KMS-11 (cell line): Measurements from ENCODE around the gene PLD3.

Experiments
- H2AFZ ChIP-seq: fragments of 200-600 bp; sonication (generic); 2 replicates; pipeline ENCODE4 v1.6.1; 2016; ENCODE audit warnings: antibody characterized with exemption, mixed run types, low read depth
- H3K27ac ChIP-seq: fragments of 200-600 bp; sonication (generic); 2 replicates; pipeline ENCODE4 v1.6.1; 2016; ENCODE audit warnings: mild to moderate bottlenecking, mixed run types
- H3K27me3 ChIP-seq: fragments of 200-600 bp; sonication (generic); 2 replicates; pipeline ENCODE4 v1.6.1; 2017; ENCODE audit warnings: mild to moderate bottlenecking, low read depth, mixed run types, moderate library complexity; ENCODE audit not compliant: insufficient read depth
- H3K36me3 ChIP-seq: fragments of 200-600 bp; sonication (generic); 2 replicates; pipeline ENCODE4 v1.6.1; 2017; ENCODE audit warnings: mild to moderate bottlenecking, mixed run types; ENCODE audit not compliant: insufficient read depth
- H3K4me1 ChIP-seq: fragments of 200-600 bp; sonication (generic); 2 replicates; pipeline ENCODE4 v1.6.1; 2016; ENCODE audit warnings: mild to moderate bottlenecking, low read depth, mixed run types; ENCODE audit not compliant: poor library complexity, severe bottlenecking
- H3K4me2 ChIP-seq: fragments of 200-600 bp; sonication (generic); 2 replicates; pipeline ENCODE4 v1.7.0; 2016; ENCODE audit warnings: mild to moderate bottlenecking, mixed run types
- H3K4me3 ChIP-seq: fragments of 200-600 bp; sonication (generic); IDR thresholded peaks from 2 replicates; pipeline ENCODE4 v1.6.1; 2017; ENCODE audit warnings: low read depth, low read length, mixed read lengths; ENCODE audit not compliant: insufficient read depth
- H3K79me2 ChIP-seq: fragments of 200-600 bp; sonication (generic); 2 replicates; pipeline ENCODE4 v1.6.1; 2016; ENCODE audit warnings: low read depth, mixed run types; ENCODE audit not compliant: insufficient read depth
- H3K9ac ChIP-seq: fragments of 200-600 bp; sonication (generic); 2 replicates; pipeline ENCODE4 v1.6.1; 2016; ENCODE audit warnings: mild to moderate bottlenecking, mixed run types
- H4K20me1 ChIP-seq: fragments of 200-600 bp; sonication (generic); 2 replicates; pipeline ENCODE4 v1.6.1; 2016; ENCODE audit warnings: mild to moderate bottlenecking, mixed run types; ENCODE audit not compliant: insufficient read depth
- TF ChIP-seq, protein P1 (sequence below): fragments of 200-600 bp; sonication (generic); conservative IDR thresholded peaks from 2 replicates; pipeline ENCODE4 v1.6.1; 2017; ENCODE audit warnings: low read depth, mild to moderate bottlenecking, antibody characterized with exemption, low read length, moderate library complexity, mixed read lengths

Gene PLD3

DNA sequence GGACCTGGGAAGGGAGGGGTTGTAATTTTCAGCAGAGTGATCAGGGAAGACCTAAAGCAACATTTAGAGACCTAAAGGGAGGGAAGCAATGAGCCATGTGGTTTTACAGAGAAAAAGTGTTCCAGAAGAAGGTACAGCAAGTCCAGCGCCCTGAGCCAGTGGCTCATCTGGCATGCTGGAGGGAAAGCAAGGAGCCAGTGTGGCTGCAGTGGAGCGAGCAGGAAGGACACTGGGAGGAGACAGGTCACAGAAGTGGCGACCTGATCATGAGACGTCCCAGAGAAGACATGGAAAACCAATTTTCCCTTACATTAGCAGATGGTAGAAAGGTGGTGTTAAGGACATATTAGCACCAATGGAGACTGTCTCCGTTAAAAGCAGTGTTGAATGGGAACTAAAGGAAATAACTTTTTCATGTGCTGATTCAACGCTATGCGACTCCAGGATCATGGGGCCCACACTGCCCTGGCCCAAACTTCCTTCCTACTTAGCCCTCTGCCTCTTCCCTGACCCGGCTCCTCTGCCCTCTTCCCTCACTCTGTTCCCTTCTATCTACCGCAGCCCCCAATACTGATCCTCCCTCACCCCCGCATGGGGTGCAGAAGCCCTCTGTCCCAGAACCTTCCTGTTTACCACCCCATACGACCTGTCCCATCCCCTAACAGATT is 5.7 kb upstream of the PLD3 start:
- Histone ChIP-seq H2AFZ (no peak overlapping the region), H3K27ac (no peak overlapping the region), H3K4me3 (no peak overlapping the region), H3K79me2 (peaks cover 17% of the 10 kb centered on the region; the same call in 1 of the 2 replicates), H4K20me1 (no peaks in the 10 kb centered on the region), H3K4me1 (peaks cover 6% of the 10 kb centered on the region), H3K27me3 (no peaks in the 10 kb centered on the region), H3K4me2 (no peak overlapping the region), H3K9ac (no peak overlapping the region), H3K36me3 (no peaks in the 10 kb centered on the region)
- TF ChIP-seq, protein P1, sequence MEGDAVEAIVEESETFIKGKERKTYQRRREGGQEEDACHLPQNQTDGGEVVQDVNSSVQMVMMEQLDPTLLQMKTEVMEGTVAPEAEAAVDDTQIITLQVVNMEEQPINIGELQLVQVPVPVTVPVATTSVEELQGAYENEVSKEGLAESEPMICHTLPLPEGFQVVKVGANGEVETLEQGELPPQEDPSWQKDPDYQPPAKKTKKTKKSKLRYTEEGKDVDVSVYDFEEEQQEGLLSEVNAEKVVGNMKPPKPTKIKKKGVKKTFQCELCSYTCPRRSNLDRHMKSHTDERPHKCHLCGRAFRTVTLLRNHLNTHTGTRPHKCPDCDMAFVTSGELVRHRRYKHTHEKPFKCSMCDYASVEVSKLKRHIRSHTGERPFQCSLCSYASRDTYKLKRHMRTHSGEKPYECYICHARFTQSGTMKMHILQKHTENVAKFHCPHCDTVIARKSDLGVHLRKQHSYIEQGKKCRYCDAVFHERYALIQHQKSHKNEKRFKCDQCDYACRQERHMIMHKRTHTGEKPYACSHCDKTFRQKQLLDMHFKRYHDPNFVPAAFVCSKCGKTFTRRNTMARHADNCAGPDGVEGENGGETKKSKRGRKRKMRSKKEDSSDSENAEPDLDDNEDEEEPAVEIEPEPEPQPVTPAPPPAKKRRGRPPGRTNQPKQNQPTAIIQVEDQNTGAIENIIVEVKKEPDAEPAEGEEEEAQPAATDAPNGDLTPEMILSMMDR, result no peak

DNA sequence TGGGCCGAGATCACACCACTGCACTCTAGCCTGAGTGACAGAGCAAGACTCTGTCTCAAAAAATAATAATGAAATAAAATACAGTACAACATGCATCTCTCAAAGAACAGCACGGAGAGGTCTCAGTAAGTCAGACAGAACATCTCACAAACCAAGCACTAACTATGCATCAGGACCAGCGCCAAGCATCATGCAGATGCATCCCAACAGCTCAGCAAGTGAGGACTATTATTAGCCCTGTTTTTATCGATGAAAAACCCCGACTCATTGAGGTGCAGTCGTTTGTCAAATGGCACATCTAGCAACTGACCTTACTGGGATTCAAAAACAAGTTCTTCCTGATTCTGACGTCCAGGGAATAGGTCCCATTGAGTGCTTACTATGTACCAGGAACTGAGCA is 4.1 kb upstream of the PLD3 start:
- H4K20me1 ChIP-seq, result no peaks in the 10 kb centered on the region
- no peak overlapping the region for H3K4me2 ChIP-seq
- H2AFZ ChIP-seq, result no peak overlapping the region
- peaks cover 9% of the 10 kb centered on the region for H3K4me1 ChIP-seq
- peaks cover 19% of the 10 kb centered on the region; the same call in 1 of the 2 replicates for H3K79me2 ChIP-seq
- H3K36me3 ChIP-seq, result no peaks in the 10 kb centered on the region
- H3K27me3 ChIP-seq, result no peaks in the 10 kb centered on the region
- no peak overlapping the region for H3K27ac ChIP-seq
- no peak overlapping the region for H3K4me3 ChIP-seq
- TF ChIP-seq, protein P1, result no peak
- H3K9ac ChIP-seq, result no peak overlapping the region

DNA sequence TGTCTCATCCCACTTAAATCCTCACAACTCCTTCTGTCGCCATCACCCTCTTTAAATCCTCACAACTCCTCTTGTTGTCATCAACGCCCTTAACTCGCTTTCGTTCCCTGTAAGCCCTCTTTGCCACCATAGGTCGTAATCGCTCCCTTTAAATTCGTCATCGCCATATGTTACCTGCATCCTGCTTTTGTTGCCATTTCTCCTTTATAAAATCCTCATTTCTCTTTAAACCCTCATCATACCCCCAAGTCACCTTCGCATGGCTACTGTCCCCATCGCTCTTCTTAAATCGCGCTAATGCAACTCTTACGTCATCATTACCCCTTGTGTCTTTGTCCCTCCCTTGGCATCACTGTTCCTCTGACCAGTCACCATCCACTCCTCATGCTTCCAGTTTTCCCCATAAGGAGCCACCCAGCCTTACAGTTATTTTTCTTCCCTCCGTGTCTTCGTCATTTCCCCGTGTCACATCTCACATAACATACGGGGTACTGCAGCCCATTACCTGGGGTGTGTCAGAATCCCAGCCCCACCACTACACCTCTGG is 539 bp downstream of the PLD3 start:
- peak overlapping the region; percentile 45; the same call in 1 of the 2 replicates for H2AFZ ChIP-seq
- H3K4me3 ChIP-seq, result no peak overlapping the region
- no peak overlapping the region for H3K27ac ChIP-seq
- no peaks in the 10 kb centered on the region for H3K36me3 ChIP-seq
- peaks cover 19% of the 10 kb centered on the region; the same call in 1 of the 2 replicates for H3K79me2 ChIP-seq
- no peaks in the 10 kb centered on the region for H3K27me3 ChIP-seq
- H3K4me2 ChIP-seq, result peak overlapping the region; percentile 77
- H3K4me1 ChIP-seq, result peaks cover 11% of the 10 kb centered on the region
- peak overlapping the region; percentile 17; the same call in 1 of the 2 replicates for H3K9ac ChIP-seq
- no peaks in the 10 kb centered on the region for H4K20me1 ChIP-seq
- TF ChIP-seq, protein P1, result no peak

DNA sequence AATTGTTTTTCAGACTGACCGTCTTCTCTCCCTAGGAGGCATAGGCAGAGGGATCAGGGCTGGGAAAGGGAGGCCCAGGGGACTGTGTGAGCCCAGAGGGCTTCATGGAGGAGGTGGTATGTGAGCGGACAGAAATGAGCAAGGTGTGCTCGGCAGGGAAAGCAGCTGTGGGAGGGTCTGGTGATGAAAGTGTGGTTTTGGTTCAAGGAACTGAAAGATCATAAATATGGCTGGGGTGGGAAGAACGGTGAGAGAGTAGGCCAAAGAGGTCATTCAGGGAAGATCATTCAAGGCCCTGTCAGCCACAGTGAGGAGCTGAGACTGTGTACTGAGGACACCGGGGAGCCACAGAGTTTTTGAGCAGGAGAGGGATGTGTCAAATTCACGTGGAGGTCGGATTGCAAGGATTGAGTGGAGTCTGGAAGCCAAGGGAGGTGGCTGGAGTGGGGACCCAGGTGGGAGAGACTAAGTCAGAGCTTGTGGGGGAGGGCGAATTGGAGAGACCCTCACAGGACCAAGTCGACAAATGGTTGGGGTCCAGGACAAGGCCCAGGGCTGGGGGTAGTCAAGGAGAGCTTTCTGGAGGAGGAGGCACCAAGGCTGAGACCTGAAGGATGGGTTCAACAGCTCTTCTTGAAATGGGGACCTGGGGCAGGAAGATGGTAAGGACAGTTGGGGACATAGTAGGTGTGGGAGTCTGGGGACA is 7.6 kb downstream of the PLD3 start:
- H3K27me3 ChIP-seq, result no peaks in the 10 kb centered on the region
- TF ChIP-seq, protein P1, result no peak
- no peak overlapping the region for H3K4me2 ChIP-seq
- no peak overlapping the region for H2AFZ ChIP-seq
- H4K20me1 ChIP-seq, result no peaks in the 10 kb centered on the region
- no peak overlapping the region for H3K4me3 ChIP-seq
- no peak overlapping the region for H3K27ac ChIP-seq
- H3K9ac ChIP-seq, result no peak overlapping the region
- peaks cover 6% of the 10 kb centered on the region for H3K4me1 ChIP-seq
- no peaks in the 10 kb centered on the region for H3K79me2 ChIP-seq
- H3K36me3 ChIP-seq, result no peaks in the 10 kb centered on the region
